GM12865 (cell line): Measurements from ENCODE around the gene CA12.
"Not testable (repeated sequence)": the region's sequence is repeated elsewhere in the genome, so short reads cannot be mapped to it uniquely, and the experiment has no call there.

ENCODE experiments used
- DNase-seq: peaks from one replicate; pipeline ENCODE4 v3.0.0; 2010; ENCODE audit warnings: low read depth
- H3K4me3 ChIP-seq: 2 replicates; pipeline ENCODE4 v1.5.1; 2011; ENCODE audit warnings: mild to moderate bottlenecking, low read depth, low read length, control low read depth
- TF ChIP-seq, protein P1 (sequence below): IDR thresholded peaks from 2 replicates; pipeline ENCODE4 v1.5.1; 2011; ENCODE audit warnings: low read length, control low read depth, low read depth, inconsistent platforms; ENCODE audit not compliant: insufficient read depth; ENCODE audit errors: missing control alignments

The CA12 gene

DNA sequence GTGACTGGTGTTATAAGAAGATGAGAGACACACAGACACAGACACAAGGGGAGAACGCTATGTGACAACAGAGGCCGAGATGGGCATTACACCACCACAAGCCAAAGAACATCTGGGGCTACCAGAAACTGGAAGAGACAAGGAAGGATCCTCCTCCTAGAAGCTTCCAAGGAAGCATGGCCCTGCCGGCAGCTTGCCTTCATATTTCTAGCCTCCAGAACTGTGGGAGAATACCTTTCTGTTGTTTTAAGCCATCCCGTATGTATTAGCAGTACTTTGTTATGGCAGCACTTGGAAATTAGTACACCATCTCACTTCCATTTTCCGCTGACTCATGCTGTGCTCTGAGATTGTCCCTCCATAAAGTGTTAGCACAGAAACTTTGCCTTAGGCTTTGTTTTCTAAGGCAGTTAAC, 38.7 kb upstream of the CA12 start:
- DNase-seq, result peak; percentile 13
- TF ChIP-seq, protein P1, sequence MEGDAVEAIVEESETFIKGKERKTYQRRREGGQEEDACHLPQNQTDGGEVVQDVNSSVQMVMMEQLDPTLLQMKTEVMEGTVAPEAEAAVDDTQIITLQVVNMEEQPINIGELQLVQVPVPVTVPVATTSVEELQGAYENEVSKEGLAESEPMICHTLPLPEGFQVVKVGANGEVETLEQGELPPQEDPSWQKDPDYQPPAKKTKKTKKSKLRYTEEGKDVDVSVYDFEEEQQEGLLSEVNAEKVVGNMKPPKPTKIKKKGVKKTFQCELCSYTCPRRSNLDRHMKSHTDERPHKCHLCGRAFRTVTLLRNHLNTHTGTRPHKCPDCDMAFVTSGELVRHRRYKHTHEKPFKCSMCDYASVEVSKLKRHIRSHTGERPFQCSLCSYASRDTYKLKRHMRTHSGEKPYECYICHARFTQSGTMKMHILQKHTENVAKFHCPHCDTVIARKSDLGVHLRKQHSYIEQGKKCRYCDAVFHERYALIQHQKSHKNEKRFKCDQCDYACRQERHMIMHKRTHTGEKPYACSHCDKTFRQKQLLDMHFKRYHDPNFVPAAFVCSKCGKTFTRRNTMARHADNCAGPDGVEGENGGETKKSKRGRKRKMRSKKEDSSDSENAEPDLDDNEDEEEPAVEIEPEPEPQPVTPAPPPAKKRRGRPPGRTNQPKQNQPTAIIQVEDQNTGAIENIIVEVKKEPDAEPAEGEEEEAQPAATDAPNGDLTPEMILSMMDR, result peak; percentile 12
- no peak overlapping the region for H3K4me3 ChIP-seq

DNA sequence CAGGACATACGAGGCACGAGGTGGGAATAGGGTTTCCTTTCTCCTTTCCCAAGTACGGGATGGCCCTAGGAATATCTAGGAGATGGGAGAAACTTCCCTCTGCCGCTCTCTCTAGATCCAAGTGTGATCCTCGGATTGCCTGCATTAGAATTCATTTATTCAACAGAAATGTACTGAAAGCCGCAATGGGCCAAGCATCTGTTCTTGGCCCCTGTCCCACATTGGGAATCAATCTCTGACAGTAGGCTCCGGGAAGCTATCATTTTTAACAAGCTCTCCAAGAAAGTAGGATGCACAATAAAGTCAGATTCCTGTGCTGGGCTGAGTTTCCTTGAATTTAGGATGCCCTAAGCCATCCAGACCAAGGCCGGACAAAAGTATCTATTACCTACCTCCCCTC, 37.2 kb upstream of the CA12 start:
- TF ChIP-seq, protein P1, result no peak
- H3K4me3 ChIP-seq, result no peak overlapping the region

DNA sequence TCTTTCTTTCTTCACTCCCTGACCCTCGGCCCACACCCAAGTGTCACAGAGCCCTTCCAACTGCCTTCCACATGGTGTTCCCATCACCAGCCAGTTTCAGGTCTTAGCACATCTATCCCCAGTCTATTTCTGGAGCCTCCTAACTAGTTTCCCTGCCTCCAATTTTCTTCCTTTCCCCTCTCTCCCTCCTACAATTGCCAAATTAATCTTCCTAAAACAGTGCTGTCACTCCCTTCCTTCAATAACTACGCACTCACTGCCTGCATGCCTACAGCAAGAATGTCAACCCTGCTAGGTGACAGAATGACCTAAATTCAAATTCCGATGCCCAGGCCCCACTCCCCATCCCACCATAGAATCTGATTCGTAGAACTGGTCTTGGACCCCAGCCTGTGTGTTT, 36.1 kb upstream of the CA12 start:
- TF ChIP-seq, protein P1, result no peak
- no peak for DNase-seq
- H3K4me3 ChIP-seq, result no peak overlapping the region

More for the DNA sequence above, 37.2 kb upstream of the CA12 start:
- no peak for DNase-seq

DNA sequence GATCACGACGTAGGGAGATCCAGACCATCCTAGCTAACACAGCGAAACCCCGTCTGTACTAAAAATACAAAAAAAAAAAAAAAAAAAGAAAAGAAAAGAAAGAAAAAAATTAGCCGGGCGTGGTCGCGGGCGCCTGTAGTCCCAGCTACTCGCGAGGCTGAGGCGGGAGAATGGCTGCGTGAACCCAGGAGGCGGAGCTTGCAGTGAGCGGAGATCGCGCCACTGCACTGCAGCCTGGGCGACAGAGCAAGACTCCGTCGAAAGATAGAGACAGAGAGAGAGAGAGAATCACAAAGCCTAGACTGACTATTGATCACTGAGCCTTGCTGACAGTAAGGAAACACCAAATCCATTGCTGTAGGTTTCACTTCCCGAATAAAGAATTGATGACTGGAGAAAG, 35.6 kb upstream of the CA12 start:
- not testable (repeated sequence) for DNase-seq

DNA sequence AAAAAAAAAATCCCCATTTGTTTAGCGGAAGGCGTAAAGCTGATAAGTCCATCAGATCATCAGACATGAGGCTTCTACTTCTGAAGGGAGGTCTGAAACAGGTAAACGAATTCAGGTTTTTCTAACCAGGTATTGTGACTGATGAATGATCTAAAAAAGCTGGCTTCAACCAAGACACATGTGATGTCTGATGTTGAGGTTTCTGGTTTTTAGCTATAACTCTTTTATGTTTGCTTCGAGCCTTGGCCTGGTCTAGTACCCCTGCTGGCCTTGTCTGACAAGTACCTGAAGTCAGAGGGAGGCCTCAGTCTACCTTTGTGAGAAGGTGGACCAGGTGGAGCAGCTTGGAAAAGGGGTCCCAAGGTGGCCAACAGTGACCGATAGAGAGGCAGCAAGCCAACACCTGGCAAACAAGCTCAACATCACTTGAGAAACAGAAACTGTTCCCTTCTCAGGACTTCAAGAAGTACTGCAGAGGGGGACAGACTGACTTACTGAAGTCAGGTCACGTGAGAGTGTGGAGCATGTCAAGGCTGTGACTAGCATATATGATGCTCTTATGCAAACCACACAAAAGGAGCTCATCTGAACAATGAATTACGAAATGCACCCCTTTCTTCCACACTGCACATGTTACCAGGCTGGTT, 33.0 kb upstream of the CA12 start:
- TF ChIP-seq, protein P1, result no peak
- no peak overlapping the region for H3K4me3 ChIP-seq
- no peak for DNase-seq

More for the DNA sequence above, 35.6 kb upstream of the CA12 start:
- not testable (repeated sequence) for H3K4me3 ChIP-seq

DNA sequence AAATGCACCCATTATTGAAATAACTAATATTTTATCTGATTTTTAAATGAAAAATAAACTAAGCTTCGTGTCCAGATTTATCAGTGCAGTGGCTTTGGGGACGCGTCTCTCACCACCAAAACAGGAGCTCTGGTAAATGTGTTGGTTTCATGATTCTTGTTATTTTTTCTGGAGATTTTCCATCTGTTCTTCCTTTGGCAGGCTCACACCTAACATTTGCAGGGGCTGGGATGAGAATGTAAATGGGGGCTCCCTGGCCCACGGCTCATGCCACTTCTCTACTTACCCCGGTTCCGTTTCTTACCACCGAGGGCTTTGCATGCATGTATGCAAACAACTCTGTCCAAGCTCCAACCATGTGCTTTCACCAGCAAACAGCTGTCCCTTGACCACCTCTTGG, 30.9 kb upstream of the CA12 start:
- DNase-seq, result no peak

DNA sequence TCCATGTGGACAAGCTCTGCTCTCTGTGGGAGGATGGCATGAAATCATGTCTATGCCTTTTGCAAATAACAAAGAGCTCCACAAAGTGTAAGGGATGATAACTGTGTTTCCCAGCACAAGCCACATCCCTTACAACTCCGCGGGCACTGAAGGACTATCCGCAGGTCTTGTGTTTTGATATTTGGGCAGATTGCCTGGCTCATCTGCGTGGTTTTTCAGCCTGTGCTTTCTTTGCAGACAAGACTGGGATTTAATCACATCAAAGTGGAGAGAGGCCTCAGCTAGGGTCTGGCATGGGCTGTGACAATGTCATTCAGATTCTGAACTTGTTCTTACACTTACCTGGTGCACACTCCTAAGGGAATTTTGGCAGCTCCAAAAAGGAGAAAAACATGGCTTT, 30.2 kb upstream of the CA12 start:
- TF ChIP-seq, protein P1, result no peak
- no peak overlapping the region for H3K4me3 ChIP-seq
- no peak for DNase-seq

More for the DNA sequence above, 30.9 kb upstream of the CA12 start:
- TF ChIP-seq, protein P1, result no peak
- no peak overlapping the region for H3K4me3 ChIP-seq
